NT2/D1 (cell line): ENCODE results near the gene CCNC.

Experiments used
- SUZ12 ChIP-seq: IDR thresholded peaks from 2 replicates; pipeline ENCODE4 v1.6.1; 2011; ENCODE audit not compliant: insufficient read length, insufficient read depth; ENCODE audit errors: extremely low read depth
- YY1 ChIP-seq: IDR thresholded peaks from 2 replicates; pipeline ENCODE4 v1.6.1; 2011; ENCODE audit not compliant: insufficient read length, insufficient read depth
- ZNF274 ChIP-seq: IDR thresholded peaks from 2 replicates; pipeline ENCODE4 v1.6.1; 2011; ENCODE audit warnings: mild to moderate bottlenecking, low read depth, low read length

DNA sequence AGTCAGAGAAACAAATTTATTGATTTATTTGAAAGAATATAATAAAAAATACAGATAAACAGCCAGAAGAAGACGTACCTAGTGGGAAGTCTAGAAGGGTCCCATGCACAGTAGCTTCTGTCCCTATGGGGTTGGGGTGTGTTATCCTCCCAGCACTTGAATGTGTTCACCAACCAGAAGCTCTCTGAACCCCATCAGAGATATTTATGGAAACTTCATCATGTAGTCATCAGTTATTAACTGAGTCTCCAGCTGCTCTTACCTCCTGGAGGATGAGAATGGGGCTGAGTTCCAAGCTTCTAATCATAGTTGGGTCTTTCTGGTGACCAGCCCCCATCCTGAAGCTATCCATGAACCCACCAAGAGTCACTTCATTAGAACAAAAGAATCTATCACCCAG, 37.8 kb downstream of the CCNC start:
- no peak for TF ChIP-seq ZNF274
- no peak for TF ChIP-seq YY1
- TF ChIP-seq SUZ12: no peak
